HEK293 (cell line): ENCODE data around the gene POMP.

ENCODE experiments used
- AEBP2 ChIP-seq: fragments of 450-650 bp; formaldehyde crosslinking; IDR thresholded peaks from 2 replicates; pipeline ENCODE4 v1.5.1; 2016; ENCODE audit warnings: missing biosample characterization, missing genetic modification characterization, borderline replicate concordance
- GLI4 ChIP-seq: fragments of 450-650 bp; formaldehyde crosslinking; IDR thresholded peaks from 2 replicates; pipeline ENCODE4 v1.5.1; 2016; ENCODE audit warnings: missing biosample characterization, missing genetic modification characterization
- GLIS2 ChIP-seq: fragments of 450-650 bp; formaldehyde crosslinking; IDR thresholded peaks from 2 replicates; pipeline ENCODE4 v1.5.1; 2016; ENCODE audit warnings: missing biosample characterization, missing genetic modification characterization
- KLF1 ChIP-seq: fragments of 450-650 bp; formaldehyde crosslinking; IDR thresholded peaks from 2 replicates; pipeline ENCODE4 v1.5.1; 2016; ENCODE audit warnings: missing biosample characterization, missing genetic modification characterization
- KLF7 ChIP-seq: fragments of 450-650 bp; formaldehyde crosslinking; IDR thresholded peaks from 2 replicates; pipeline ENCODE4 v1.5.1; 2016; ENCODE audit warnings: missing biosample characterization, missing genetic modification characterization, borderline replicate concordance
- OSR2 ChIP-seq: fragments of 450-650 bp; formaldehyde crosslinking; IDR thresholded peaks from 2 replicates; pipeline ENCODE4 v1.5.1; 2016; ENCODE audit warnings: missing biosample characterization, missing genetic modification characterization
- PRDM10 ChIP-seq: fragments of 450-650 bp; formaldehyde crosslinking; IDR thresholded peaks from 2 replicates; pipeline ENCODE4 v1.5.1; 2016; ENCODE audit warnings: missing biosample characterization, missing genetic modification characterization
- PRDM2 ChIP-seq: fragments of 450-650 bp; formaldehyde crosslinking; IDR thresholded peaks from 2 replicates; pipeline ENCODE4 v1.5.1; 2016; ENCODE audit warnings: missing biosample characterization, missing genetic modification characterization, borderline replicate concordance
- YY1 ChIP-seq: fragments of 450-650 bp; formaldehyde crosslinking; IDR thresholded peaks from 2 replicates; pipeline ENCODE4 v1.5.1; 2018; ENCODE audit warnings: missing biosample characterization, missing genetic modification characterization
- ZFP41 ChIP-seq: fragments of 450-650 bp; formaldehyde crosslinking; IDR thresholded peaks from 2 replicates; pipeline ENCODE4 v1.5.1; 2016; ENCODE audit warnings: missing biosample characterization, missing genetic modification characterization, borderline replicate concordance
- ZNF132 ChIP-seq: fragments of 450-650 bp; formaldehyde crosslinking; IDR thresholded peaks from 2 replicates; pipeline ENCODE4 v1.5.1; 2017; ENCODE audit warnings: missing biosample characterization, missing genetic modification characterization, borderline replicate concordance
- ZNF16 ChIP-seq: fragments of 450-650 bp; formaldehyde crosslinking; IDR thresholded peaks from 2 replicates; pipeline ENCODE4 v1.5.1; 2016; ENCODE audit warnings: low read depth, missing biosample characterization, missing genetic modification characterization
- ZNF18 ChIP-seq: fragments of 450-650 bp; formaldehyde crosslinking; IDR thresholded peaks from 2 replicates; pipeline ENCODE4 v1.5.1; 2016; ENCODE audit warnings: missing biosample characterization, missing genetic modification characterization
- ZNF239 ChIP-seq: fragments of 450-650 bp; formaldehyde crosslinking; IDR thresholded peaks from 2 replicates; pipeline ENCODE4 v1.5.1; 2016; ENCODE audit warnings: missing biosample characterization, missing genetic modification characterization
- ZNF292 ChIP-seq: fragments of 450-650 bp; formaldehyde crosslinking; IDR thresholded peaks from 2 replicates; pipeline ENCODE4 v1.5.1; 2016; ENCODE audit warnings: low read depth, missing biosample characterization, missing genetic modification characterization, borderline replicate concordance
- ZNF391 ChIP-seq: fragments of 450-650 bp; formaldehyde crosslinking; IDR thresholded peaks from 2 replicates; pipeline ENCODE4 v1.5.1; 2016; ENCODE audit warnings: low read depth, missing biosample characterization, missing genetic modification characterization, borderline replicate concordance
- ZNF416 ChIP-seq: fragments of 450-650 bp; formaldehyde crosslinking; IDR thresholded peaks from 2 replicates; pipeline ENCODE4 v1.5.1; 2016; ENCODE audit warnings: missing biosample characterization, missing genetic modification characterization
- ZNF426 ChIP-seq: fragments of 450-650 bp; formaldehyde crosslinking; IDR thresholded peaks from 2 replicates; pipeline ENCODE4 v1.5.1; 2017; ENCODE audit warnings: missing biosample characterization, missing genetic modification characterization, mild to moderate bottlenecking, inconsistent platforms, moderate library complexity
- ZNF433 ChIP-seq: fragments of 450-650 bp; formaldehyde crosslinking; IDR thresholded peaks from 2 replicates; pipeline ENCODE4 v1.5.1; 2016; ENCODE audit warnings: missing biosample characterization, missing genetic modification characterization, low read depth
- ZNF530 ChIP-seq: fragments of 450-650 bp; formaldehyde crosslinking; IDR thresholded peaks from 2 replicates; pipeline ENCODE4 v1.5.1; 2016; ENCODE audit warnings: low read depth, missing biosample characterization, missing genetic modification characterization
- ZNF544 ChIP-seq: fragments of 450-650 bp; formaldehyde crosslinking; IDR thresholded peaks from 2 replicates; pipeline ENCODE4 v1.5.0; 2017; ENCODE audit warnings: missing biosample characterization, missing genetic modification characterization
- ZNF580 ChIP-seq: fragments of 450-650 bp; formaldehyde crosslinking; IDR thresholded peaks from 2 replicates; pipeline ENCODE4 v1.5.1; 2016; ENCODE audit warnings: missing biosample characterization, missing genetic modification characterization
- ZNF701 ChIP-seq: fragments of 450-650 bp; formaldehyde crosslinking; IDR thresholded peaks from 2 replicates; pipeline ENCODE4 v1.5.1; 2016; ENCODE audit warnings: missing biosample characterization, missing genetic modification characterization
- ZNF791 ChIP-seq: fragments of 450-650 bp; formaldehyde crosslinking; IDR thresholded peaks from 2 replicates; pipeline ENCODE4 v1.5.1; 2016; ENCODE audit warnings: missing biosample characterization, missing genetic modification characterization
- ZNF837 ChIP-seq: fragments of 450-650 bp; formaldehyde crosslinking; IDR thresholded peaks from 2 replicates; pipeline ENCODE4 v1.5.1; 2016; ENCODE audit warnings: missing biosample characterization, missing genetic modification characterization
- ZSCAN18 ChIP-seq: fragments of 450-650 bp; formaldehyde crosslinking; IDR thresholded peaks from 2 replicates; pipeline ENCODE4 v1.5.1; 2016; ENCODE audit warnings: missing biosample characterization, missing genetic modification characterization

The POMP gene

GRCh38 chr13:28718543-28719226 lies 59.8 kb downstream of the POMP start, which contains the start of gene SLC46A3 (continued):
- TF ChIP-seq ZNF580 (no peak), ZNF18 (tag by site-specific recombination) (no peak), ZNF701 (tag by site-specific recombination) (no peak), ZNF433 (no peak), GLI4 (no peak), KLF7 (tag by site-specific recombination) (no peak), OSR2 (tag by site-specific recombination) (no peak), ZNF239 (no peak), ZNF544 (no peak), PRDM10 (tag by site-specific recombination) (no peak), ZNF530 (tag by site-specific recombination) (no peak), ZNF426 (no peak), ZNF132 (tag by site-specific recombination) (no peak), AEBP2 (tag by site-specific recombination) (no peak), ZNF791 (tag by site-specific recombination) (no peak), ZNF416 (tag by site-specific recombination) (no peak), ZNF391 (no peak), ZNF16 (tag by site-specific recombination) (no peak), PRDM2 (no peak), YY1 (tag by site-specific recombination) (no peak), GLIS2 (0 out of 2 replicates have a peak, but pooled peaks have one; percentile 21), ZFP41 (tag by site-specific recombination) (no peak), ZNF837 (tag by site-specific recombination) (no peak), ZSCAN18 (tag by site-specific recombination) (no peak), KLF1 (tag by site-specific recombination) (no peak), ZNF292 (tag by site-specific recombination) (no peak)
